ENCODE results near the gene FAM50B.
A peak's percentile ranks its signal among the peaks of the same experiment; 100 is the strongest.

Gene FAM50B

GRCh38 chr6:3805448-3806123, 43.6 kb upstream of the FAM50B start:
- no peak for TF ChIP-seq CTCF (IDR thresholded peaks at IDR 0.05; ENCODE audit: low read depth, low read length)
- no peak overlapping the region for H3K4me3 ChIP-seq (ENCODE audit: low read depth, low read length)

GRCh38 chr6:3806169-3806922, 42.8 kb upstream of the FAM50B start:
- H3K4me3 ChIP-seq (ENCODE audit: low read depth, low read length) = no peak overlapping the region
- no peak for TF ChIP-seq CTCF (IDR thresholded peaks at IDR 0.05; ENCODE audit: low read depth, low read length)

- H3K4me3 ChIP-seq (ENCODE audit: low read depth, low read length) = no peak overlapping the region
- no peak for TF ChIP-seq CTCF (IDR thresholded peaks at IDR 0.05; ENCODE audit: low read depth, low read length)
These were observed 41.0 kb upstream of the FAM50B start for GRCh38 chr6:3808199-3808598.

- TF ChIP-seq CTCF (IDR thresholded peaks at IDR 0.05; ENCODE audit: low read depth, low read length) = no peak
- 0 out of 2 replicates have a peak overlapping the region, but pooled peaks have one; percentile 12 for H3K4me3 ChIP-seq (ENCODE audit: low read depth, low read length)
These were observed 40.2 kb upstream of the FAM50B start for GRCh38 chr6:3808759-3809514.

GRCh38 chr6:3809515-3809891, 39.7 kb upstream of the FAM50B start:
- H3K4me3 ChIP-seq (ENCODE audit: low read depth, low read length) = no peak overlapping the region
- no peak for TF ChIP-seq CTCF (IDR thresholded peaks at IDR 0.05; ENCODE audit: low read depth, low read length)

- TF ChIP-seq CTCF (IDR thresholded peaks at IDR 0.05; ENCODE audit: low read depth, low read length) = no peak
- no peak overlapping the region for H3K4me3 ChIP-seq (ENCODE audit: low read depth, low read length)
These were observed 39.2 kb upstream of the FAM50B start for GRCh38 chr6:3809982-3810381.

- TF ChIP-seq CTCF (IDR thresholded peaks at IDR 0.05; ENCODE audit: low read depth, low read length) = no peak
- no peak overlapping the region for H3K4me3 ChIP-seq (ENCODE audit: low read depth, low read length)
These were observed 38.0 kb upstream of the FAM50B start for GRCh38 chr6:3811191-3811590.
